ENCODE data around the gene RPUSD1. TPM values are rescaled to one million over a fixed set of nuclear protein-coding genes. Genes with fewer than 3 reads are reported as not detected.

The RPUSD1 gene
- total and polyA plus RNA-seq, 2 experiments from 2014 or later: 27.6 to 37.8 TPM

GRCh38 chr16:747978-748746 is 40.0 kb downstream of the RPUSD1 start:
- no peaks in the 10 kb centered on the region for H3K79me2 ChIP-seq
- WGBS (ENCODE audit: low lambda C conversion rate, missing lambda C conversion rate): 91% methylated on average over 35 of the region's 39 CpGs
- H3K27ac ChIP-seq: peak overlapping the region; percentile 42
- no peaks in the 10 kb centered on the region for H3K9me3 ChIP-seq (ENCODE audit: low read depth)
- H3K9me2 ChIP-seq (replicated peaks; ENCODE audit: insufficient read depth): no peaks in the 10 kb centered on the region
- TF ChIP-seq EZH2phosphoT487 (IDR thresholded peaks at IDR 0.05; ENCODE audit: low read depth, severe bottlenecking, unreplicated experiment): no peak
- TF ChIP-seq, protein P1, sequence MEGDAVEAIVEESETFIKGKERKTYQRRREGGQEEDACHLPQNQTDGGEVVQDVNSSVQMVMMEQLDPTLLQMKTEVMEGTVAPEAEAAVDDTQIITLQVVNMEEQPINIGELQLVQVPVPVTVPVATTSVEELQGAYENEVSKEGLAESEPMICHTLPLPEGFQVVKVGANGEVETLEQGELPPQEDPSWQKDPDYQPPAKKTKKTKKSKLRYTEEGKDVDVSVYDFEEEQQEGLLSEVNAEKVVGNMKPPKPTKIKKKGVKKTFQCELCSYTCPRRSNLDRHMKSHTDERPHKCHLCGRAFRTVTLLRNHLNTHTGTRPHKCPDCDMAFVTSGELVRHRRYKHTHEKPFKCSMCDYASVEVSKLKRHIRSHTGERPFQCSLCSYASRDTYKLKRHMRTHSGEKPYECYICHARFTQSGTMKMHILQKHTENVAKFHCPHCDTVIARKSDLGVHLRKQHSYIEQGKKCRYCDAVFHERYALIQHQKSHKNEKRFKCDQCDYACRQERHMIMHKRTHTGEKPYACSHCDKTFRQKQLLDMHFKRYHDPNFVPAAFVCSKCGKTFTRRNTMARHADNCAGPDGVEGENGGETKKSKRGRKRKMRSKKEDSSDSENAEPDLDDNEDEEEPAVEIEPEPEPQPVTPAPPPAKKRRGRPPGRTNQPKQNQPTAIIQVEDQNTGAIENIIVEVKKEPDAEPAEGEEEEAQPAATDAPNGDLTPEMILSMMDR (IDR thresholded peaks at IDR 0.05; ENCODE audit: poor library complexity): no peak
- H4K20me1 ChIP-seq (ENCODE audit: insufficient read depth, poor library complexity, severe bottlenecking): no peaks in the 10 kb centered on the region
- no peak overlapping the region for H3K4me3 ChIP-seq
- peaks cover 7% of the 10 kb centered on the region for H3K4me1 ChIP-seq (ENCODE audit: insufficient read depth)
- no peak overlapping the region for H2AFZ ChIP-seq
- H3K36me3 ChIP-seq (replicated peaks; ENCODE audit: insufficient read depth, low read depth): no peaks in the 10 kb centered on the region
- H3K4me2 ChIP-seq: no peak overlapping the region
- no peak for DNase-seq (ENCODE audit: low spot score)
- H3K27me3 ChIP-seq: peaks cover 3% of the 10 kb centered on the region

GRCh38 chr16:746637-747036 is 41.5 kb downstream of the RPUSD1 start:
- H3K79me2 ChIP-seq: no peaks in the 10 kb centered on the region
- H3K27ac ChIP-seq: no peak overlapping the region
- WGBS (ENCODE audit: low lambda C conversion rate, missing lambda C conversion rate): 89% methylated on average over 6 of the region's 13 CpGs
- no peaks in the 10 kb centered on the region for H3K36me3 ChIP-seq (replicated peaks; ENCODE audit: insufficient read depth, low read depth)
- H4K20me1 ChIP-seq (ENCODE audit: insufficient read depth, poor library complexity, severe bottlenecking): no peaks in the 10 kb centered on the region
- DNase-seq (ENCODE audit: low spot score): no peak
- H3K4me3 ChIP-seq: no peak overlapping the region
- no peaks in the 10 kb centered on the region for H3K9me3 ChIP-seq (ENCODE audit: low read depth)
- H3K27me3 ChIP-seq: peaks cover 3% of the 10 kb centered on the region
- no peak overlapping the region for H3K4me2 ChIP-seq
- TF ChIP-seq EZH2phosphoT487 (IDR thresholded peaks at IDR 0.05; ENCODE audit: low read depth, severe bottlenecking, unreplicated experiment) (no peak), EZH2 (IDR thresholded peaks at IDR 0.05; ENCODE audit: borderline replicate concordance) (no peak)
- TF ChIP-seq, protein P1 (IDR thresholded peaks at IDR 0.05; ENCODE audit: poor library complexity): no peak
- H3K9me2 ChIP-seq (replicated peaks; ENCODE audit: insufficient read depth): no peaks in the 10 kb centered on the region
- peaks cover 5% of the 10 kb centered on the region for H3K4me1 ChIP-seq (ENCODE audit: insufficient read depth)
- no peak overlapping the region for H2AFZ ChIP-seq

- H3K36me3 ChIP-seq (replicated peaks; ENCODE audit: insufficient read depth, low read depth): no peaks in the 10 kb centered on the region
- no peak overlapping the region for H3K27ac ChIP-seq
- DNase-seq (ENCODE audit: low spot score): peak; percentile 77
- no peak overlapping the region for H3K4me3 ChIP-seq
- no peaks in the 10 kb centered on the region for H3K79me2 ChIP-seq
- H4K20me1 ChIP-seq (ENCODE audit: insufficient read depth, poor library complexity, severe bottlenecking): no peaks in the 10 kb centered on the region
- H2AFZ ChIP-seq: no peak overlapping the region
- H3K4me2 ChIP-seq: no peak overlapping the region
- TF ChIP-seq EZH2 (IDR thresholded peaks at IDR 0.05; ENCODE audit: borderline replicate concordance): no peak
- TF ChIP-seq, protein P1 (IDR thresholded peaks at IDR 0.05; ENCODE audit: poor library complexity): peak; percentile 58
- 7% methylated on average over 11 of the region's 14 CpGs for WGBS (ENCODE audit: low lambda C conversion rate, missing lambda C conversion rate)
- peaks cover 4% of the 10 kb centered on the region for H3K4me1 ChIP-seq (ENCODE audit: insufficient read depth)
- H3K9me2 ChIP-seq (replicated peaks; ENCODE audit: insufficient read depth): no peaks in the 10 kb centered on the region
- no peaks in the 10 kb centered on the region for H3K27me3 ChIP-seq
- H3K9me3 ChIP-seq (ENCODE audit: low read depth): no peaks in the 10 kb centered on the region
Measured at GRCh38 chr16:745739-746138, 42.4 kb downstream of the RPUSD1 start.
